Measurements from ENCODE around the gene WIPF1. TPM values are rescaled to one million over a fixed set of nuclear protein-coding genes. Genes with fewer than 3 reads are reported as not detected.

The WIPF1 gene, protein sequence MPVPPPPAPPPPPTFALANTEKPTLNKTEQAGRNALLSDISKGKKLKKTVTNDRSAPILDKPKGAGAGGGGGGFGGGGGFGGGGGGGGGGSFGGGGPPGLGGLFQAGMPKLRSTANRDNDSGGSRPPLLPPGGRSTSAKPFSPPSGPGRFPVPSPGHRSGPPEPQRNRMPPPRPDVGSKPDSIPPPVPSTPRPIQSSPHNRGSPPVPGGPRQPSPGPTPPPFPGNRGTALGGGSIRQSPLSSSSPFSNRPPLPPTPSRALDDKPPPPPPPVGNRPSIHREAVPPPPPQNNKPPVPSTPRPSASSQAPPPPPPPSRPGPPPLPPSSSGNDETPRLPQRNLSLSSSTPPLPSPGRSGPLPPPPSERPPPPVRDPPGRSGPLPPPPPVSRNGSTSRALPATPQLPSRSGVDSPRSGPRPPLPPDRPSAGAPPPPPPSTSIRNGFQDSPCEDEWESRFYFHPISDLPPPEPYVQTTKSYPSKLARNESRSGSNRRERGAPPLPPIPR
- total RNA-seq (10 to 100 TPM; 26.3 to 51.0 (median 40.6) TPM), polyA plus RNA-seq (10 to 100 TPM in 2 of 3 donors, 1 to 10 TPM in 1; 9.0 to 46.8 (median 11.8) TPM)

DNA sequence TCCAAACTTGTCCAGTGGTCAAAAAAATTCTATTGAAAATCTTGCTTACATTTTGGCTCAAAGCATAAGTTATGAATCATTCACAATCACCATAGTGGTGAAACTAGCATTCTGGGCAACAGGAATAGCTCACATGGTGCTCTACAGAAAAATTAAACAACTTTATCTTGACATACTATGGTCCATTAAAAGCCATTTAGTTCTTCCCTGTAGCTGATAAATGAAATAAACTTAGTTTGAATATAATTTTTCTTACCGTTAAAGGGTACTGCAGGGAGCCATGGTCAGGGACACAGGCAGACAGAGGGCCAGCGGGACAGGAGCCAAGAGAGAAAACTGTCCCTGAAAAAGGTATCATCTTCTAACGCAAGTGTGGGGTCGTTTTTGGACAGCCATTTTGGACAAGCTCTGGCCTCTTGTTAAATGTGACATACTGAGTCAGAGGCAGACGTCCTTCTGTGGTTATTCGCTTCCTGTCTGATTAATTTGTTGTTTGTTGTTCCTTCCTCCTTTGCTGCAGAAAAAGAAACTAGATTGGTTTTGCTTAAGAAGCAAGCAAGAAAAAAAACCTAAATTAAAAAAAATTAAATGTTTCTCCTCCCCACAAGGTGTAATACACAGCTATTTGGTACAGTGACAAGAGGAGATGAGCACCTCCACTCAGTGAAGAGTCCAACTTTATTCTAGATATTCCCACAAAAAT is at the start of gene WIPF1:
Gene WIPF1, minus strand, starts transcription at position 460 of the 703 bp plus-strand sequence. CDS start 12,231 bp downstream, outside the sequence.
- H3K9me3 ChIP-seq, result no peaks in the 10 kb centered on the region
- no peaks in the 10 kb centered on the region for H3K27me3 ChIP-seq
- 37 to 73% methylated on average over 6 of the region's 6 CpGs for WGBS, 2 donors
- H3K36me3 ChIP-seq, result no peaks in the 10 kb centered on the region
- peak within 1 kb of the TSS in 2 of 4 donors; percentile 0 to 24 for H3K4me3 ChIP-seq
- peaks cover 0 to 65% (median 45%) of the 10 kb centered on the region in 4 donors for H3K4me1 ChIP-seq
- TF ChIP-seq POLR2AphosphoS5 (IDR thresholded peaks at IDR 0.05), result peak; percentile 5 to 67 (median 36)
- TF ChIP-seq, protein P1, sequence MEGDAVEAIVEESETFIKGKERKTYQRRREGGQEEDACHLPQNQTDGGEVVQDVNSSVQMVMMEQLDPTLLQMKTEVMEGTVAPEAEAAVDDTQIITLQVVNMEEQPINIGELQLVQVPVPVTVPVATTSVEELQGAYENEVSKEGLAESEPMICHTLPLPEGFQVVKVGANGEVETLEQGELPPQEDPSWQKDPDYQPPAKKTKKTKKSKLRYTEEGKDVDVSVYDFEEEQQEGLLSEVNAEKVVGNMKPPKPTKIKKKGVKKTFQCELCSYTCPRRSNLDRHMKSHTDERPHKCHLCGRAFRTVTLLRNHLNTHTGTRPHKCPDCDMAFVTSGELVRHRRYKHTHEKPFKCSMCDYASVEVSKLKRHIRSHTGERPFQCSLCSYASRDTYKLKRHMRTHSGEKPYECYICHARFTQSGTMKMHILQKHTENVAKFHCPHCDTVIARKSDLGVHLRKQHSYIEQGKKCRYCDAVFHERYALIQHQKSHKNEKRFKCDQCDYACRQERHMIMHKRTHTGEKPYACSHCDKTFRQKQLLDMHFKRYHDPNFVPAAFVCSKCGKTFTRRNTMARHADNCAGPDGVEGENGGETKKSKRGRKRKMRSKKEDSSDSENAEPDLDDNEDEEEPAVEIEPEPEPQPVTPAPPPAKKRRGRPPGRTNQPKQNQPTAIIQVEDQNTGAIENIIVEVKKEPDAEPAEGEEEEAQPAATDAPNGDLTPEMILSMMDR (IDR thresholded peaks at IDR 0.05), result no peak
- TF ChIP-seq POLR2A (IDR thresholded peaks at IDR 0.05), result peak in 1 of 2 donors; percentile 41
- H3K27ac ChIP-seq, result peak within 1 kb of the TSS; percentile 63 to 77 (median 68)
- intact Hi-C loops (cut with DNase I), result no loop called here
- DNase-seq, result no peak

DNA sequence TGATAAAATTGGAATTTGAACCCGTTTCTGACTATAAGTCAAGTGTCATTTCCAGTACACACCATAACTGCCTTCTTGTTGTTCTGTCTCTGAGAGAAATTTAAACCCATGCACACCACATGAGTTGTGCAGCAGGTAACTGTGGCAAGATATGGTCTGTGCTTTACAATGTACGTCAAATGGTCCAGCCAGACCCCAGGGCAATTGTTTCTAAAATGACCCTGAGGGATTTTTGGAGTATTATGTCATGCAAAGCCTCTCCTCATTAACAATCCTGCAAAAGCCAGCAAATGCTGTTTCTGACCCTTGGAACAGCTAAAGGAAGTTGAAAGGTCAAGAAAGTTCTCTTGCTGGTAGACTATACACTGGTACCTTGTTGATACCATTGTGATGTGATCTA is 47.7 kb upstream of the WIPF1 start:
- no peaks in the 10 kb centered on the region for H3K4me1 ChIP-seq
- no peak for DNase-seq
- no peaks in the 10 kb centered on the region for H3K27me3 ChIP-seq
- intact Hi-C loops (cut with DNase I), result no loop called here
- no peak overlapping the region for H3K27ac ChIP-seq
- TF ChIP-seq POLR2AphosphoS5 (IDR thresholded peaks at IDR 0.05), result no peak
- TF ChIP-seq, protein P1 (IDR thresholded peaks at IDR 0.05), result no peak
- TF ChIP-seq EP300 (IDR thresholded peaks at IDR 0.05), result no peak
- no peak for TF ChIP-seq POLR2A (IDR thresholded peaks at IDR 0.05)
- peaks cover 0 to 5% (median 0%) of the 10 kb centered on the region in 4 donors for H3K9me3 ChIP-seq
- H3K4me3 ChIP-seq, result no peak overlapping the region
- no peaks in the 10 kb centered on the region for H3K36me3 ChIP-seq
- WGBS, 2 donors, result 74 to 80% methylated on average over 2 of the region's 2 CpGs

GRCh38 chr2:174644406-174644805 is 46.8 kb upstream of the WIPF1 start:
- TF ChIP-seq EP300 (IDR thresholded peaks at IDR 0.05) (no peak), POLR2AphosphoS5 (IDR thresholded peaks at IDR 0.05) (no peak), POLR2A (IDR thresholded peaks at IDR 0.05) (no peak)
- TF ChIP-seq, protein P1 (IDR thresholded peaks at IDR 0.05), result no peak

DNA sequence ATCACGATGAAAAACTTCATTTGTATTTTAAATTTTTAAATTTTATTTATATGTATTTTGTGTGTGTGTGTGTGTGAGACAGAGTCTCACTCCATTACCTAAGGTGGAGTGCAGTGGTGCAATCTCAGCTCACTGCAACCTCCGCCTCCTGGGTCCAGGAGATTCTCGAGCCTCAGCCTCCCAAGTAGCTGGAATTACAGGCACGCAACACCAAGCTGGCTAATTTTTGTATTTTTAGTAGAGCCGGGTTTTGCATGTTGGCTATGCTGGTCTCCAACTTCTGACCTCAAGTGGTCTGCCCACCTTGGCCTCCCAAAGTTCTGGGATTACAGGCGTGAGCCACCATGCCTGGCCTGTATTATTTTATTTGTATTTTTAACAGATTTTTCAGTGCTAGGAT is 45.8 kb upstream of the WIPF1 start:
- intact Hi-C loops (cut with DNase I), result no loop called here
- H3K27me3 ChIP-seq, result no peaks in the 10 kb centered on the region
- no peaks in the 10 kb centered on the region for H3K4me1 ChIP-seq
- TF ChIP-seq, protein P1 (IDR thresholded peaks at IDR 0.05), result no peak
- TF ChIP-seq POLR2AphosphoS5 (IDR thresholded peaks at IDR 0.05) (no peak), EP300 (IDR thresholded peaks at IDR 0.05) (no peak), POLR2A (IDR thresholded peaks at IDR 0.05) (no peak)
- no peak overlapping the region for H3K4me3 ChIP-seq
- H3K9me3 ChIP-seq, result no peaks in the 10 kb centered on the region
- DNase-seq, result no peak
- whole genome bisulfite sequencing, 2 donors, result 97% methylated on average over 6 of the region's 6 CpGs
- no peaks in the 10 kb centered on the region for H3K36me3 ChIP-seq
- no peak overlapping the region for H3K27ac ChIP-seq

More at GRCh38 chr2:174644406-174644805, 46.8 kb upstream of the WIPF1 start:
- no peak overlapping the region for H3K27ac ChIP-seq
- H3K4me1 ChIP-seq, result no peaks in the 10 kb centered on the region
- DNase-seq, result no peak
- 94% methylated on average over 1 of the region's 1 CpG for WGBS, 2 donors
- H3K36me3 ChIP-seq, result no peaks in the 10 kb centered on the region
- peaks cover 0 to 5% (median 0%) of the 10 kb centered on the region in 4 donors for H3K9me3 ChIP-seq
- H3K27me3 ChIP-seq, result no peaks in the 10 kb centered on the region
- intact Hi-C loops (cut with DNase I), result no loop called here
- no peak overlapping the region for H3K4me3 ChIP-seq
